GM21737 (cell line): ENCODE data around the gene TARBP2.

Source experiments
- ATAC-seq: cut with Tn5 transposase; IDR thresholded peaks from one replicate; pipeline ENCODE4 v1.9.1; 2021; ENCODE audit warnings: mild to moderate bottlenecking, moderate library complexity; ENCODE audit not compliant: unreplicated experiment

TARBP2 gene

DNA sequence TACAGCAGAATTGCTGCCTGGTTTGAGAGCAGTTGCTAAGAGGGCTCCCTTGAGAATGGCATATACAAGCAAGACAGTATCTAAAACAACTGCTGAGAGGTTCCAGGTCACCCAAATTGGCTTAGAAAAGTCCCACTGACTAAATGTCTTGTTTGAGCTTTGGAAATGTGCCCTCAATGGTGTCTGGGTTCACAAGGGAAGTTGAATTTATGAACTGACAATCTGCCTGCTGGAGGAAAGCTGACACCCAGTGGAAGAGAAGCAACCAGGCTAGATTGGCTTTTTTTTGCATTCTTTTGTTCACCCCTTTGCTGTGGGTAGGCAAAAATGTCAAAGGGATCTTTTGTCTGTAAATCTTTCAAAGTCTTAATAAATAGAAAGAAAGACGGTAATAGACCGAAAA lies 50.8 kb downstream of the TARBP2 start:
- ATAC-seq = no peak

- no peak for ATAC-seq
These were observed 51.6 kb downstream of the TARBP2 start for GRCh38 chr12:53552361-53553327.
